HCT116 (cell line): ENCODE data around the gene EYA2. TPM values are rescaled to one million over a fixed set of nuclear protein-coding genes. Genes with fewer than 3 reads are reported as not detected.

Source experiments
- ATAC-seq: fragments of 200-7000 bp; cut with Tn5 transposase; 2 replicates; pipeline ENCODE4 v1.9.1; 2020; ENCODE audit warnings: mild to moderate bottlenecking, moderate library complexity
- BruUV-seq: library from RNA; stranded (reverse); fragments of 400-500 nt; replicated peaks from 2 replicates; lab custom pipeline; 2021; lab: Mats Ljungman, UMichigan
- CTCF ChIA-PET: fragments of 300-600 bp; sonication (Branson Sonifier 250); formaldehyde crosslinking; loops from one replicate; lab custom pipeline; 2021; ENCODE audit warnings: antibody characterized with exemption; lab: Charles Lee
- POLR2A ChIA-PET: fragments of 300-600, 350-600 bp; sonication (Branson Sonifier 250); formaldehyde crosslinking; loops from one replicate; lab custom pipeline; 2021; ENCODE audit warnings: antibody characterized with exemption; lab: Charles Lee
- RAD21 ChIA-PET, 2 experiments: fragments of 300-600 bp; sonication (Branson Sonifier 250); formaldehyde crosslinking; loops; one replicate each; lab custom pipeline; 2023; ENCODE audit warnings: low total read pairs in 2 of 2; ENCODE audit not compliant: uncharacterized antibody in 2 of 2, unreplicated experiment in 2 of 2, low non-redundant PET in 1 of 2; lab: Charles Lee
- DNase-seq: peaks from one replicate; pipeline ENCODE4 v3.0.0-alpha.2; 2010; ENCODE audit warnings: low read depth, low spot score
- H2AFZ ChIP-seq: fragments of 200-600 bp; shearing (Covaris generic), sonication (generic); 2 replicates; pipeline ENCODE4 v1.6.1; 2017; ENCODE audit warnings: low read depth, mixed run types, mixed read lengths, antibody characterized with exemption, low read length; ENCODE audit not compliant: poor library complexity, severe bottlenecking
- H3K27ac ChIP-seq: 2 replicates; pipeline ENCODE4 v1.5.1; 2012; ENCODE audit warnings: low read depth, low read length
- H3K27me3 ChIP-seq: fragments of 200-600 bp; sonication (generic); 2 replicates; pipeline ENCODE4 v1.6.1; 2016; ENCODE audit warnings: mixed run types, low read length, mixed read lengths; ENCODE audit not compliant: insufficient read depth
- H3K36me3 ChIP-seq, 2 experiments: fragments of 200-500 bp in 1 of 2; fragments of 200-600 bp in 1 of 2; sonication (Bioruptor generic) in 1 of 2; sonication (generic) in 1 of 2; 2 replicates each; pipeline versions ENCODE4 v1.5.1 to v1.6.1; 2014 to 2016; ENCODE audit warnings: low read length in 2 of 2, inconsistent platforms in 1 of 2, mixed read lengths in 1 of 2, mixed run types in 1 of 2; ENCODE audit not compliant: insufficient read depth in 2 of 2, control insufficient read depth in 1 of 2
- H3K4me1 ChIP-seq, 2 experiments: fragments of 200-600 bp in 1 of 2; sonication (generic) in 1 of 2; 2 replicates each; pipeline versions ENCODE4 v1.5.1 to v1.6.1; 2012 to 2017; ENCODE audit warnings: low read length in 2 of 2, inconsistent platforms in 1 of 2, mild to moderate bottlenecking in 1 of 2, mixed read lengths in 1 of 2, mixed run types in 1 of 2, moderate library complexity in 1 of 2; ENCODE audit not compliant: insufficient read depth in 2 of 2, control insufficient read depth in 1 of 2
- H3K4me2 ChIP-seq: fragments of 200-600 bp; sonication (generic); 2 replicates; pipeline ENCODE4 v1.6.1; 2017; ENCODE audit warnings: mixed run types, low read length, mixed read lengths
- H3K4me3 ChIP-seq, 2 experiments: fragments of 200-600 bp in 1 of 2; sonication (generic) in 1 of 2; replicated peaks in 1 of 2; 2 replicates each; pipeline ENCODE4 v1.5.1; 2011 to 2016; ENCODE audit warnings: low read length in 2 of 2, control low read depth in 1 of 2, low read depth in 1 of 2, mild to moderate bottlenecking in 1 of 2, mixed read lengths in 1 of 2, mixed run types in 1 of 2
- H3K79me2 ChIP-seq: fragments of 200-600 bp; sonication (generic); 2 replicates; pipeline ENCODE4 v1.6.1; 2017; ENCODE audit warnings: mild to moderate bottlenecking, mixed run types, low read length, moderate library complexity, mixed read lengths; ENCODE audit not compliant: insufficient read depth
- H3K9ac ChIP-seq: fragments of 200-600 bp; sonication (generic); 2 replicates; pipeline ENCODE4 v1.6.1; 2016; ENCODE audit warnings: low read length, mixed read lengths
- H3K9me2 ChIP-seq: fragments of 200-600 bp; sonication (generic), shearing (Covaris generic); 2 replicates; pipeline ENCODE4 v1.6.1; 2017; ENCODE audit warnings: mixed run types, mild to moderate bottlenecking, moderate library complexity; ENCODE audit not compliant: insufficient read depth
- H3K9me3 ChIP-seq, 2 experiments: fragments of 200-500 bp in 1 of 2; fragments of 200-600 bp in 1 of 2; sonication (Bioruptor generic) in 1 of 2; sonication (generic) in 1 of 2; 2 replicates each; pipeline ENCODE4 v1.6.1; 2014 to 2017; ENCODE audit warnings: low read length in 2 of 2, mixed read lengths in 2 of 2, inconsistent platforms in 1 of 2, low read depth in 1 of 2, mild to moderate bottlenecking in 1 of 2, mixed run types in 1 of 2, moderate library complexity in 1 of 2; ENCODE audit not compliant: control insufficient read depth in 1 of 2, insufficient read depth in 1 of 2
- H4K20me1 ChIP-seq: fragments of 200-600 bp; sonication (generic), shearing (Covaris generic); 2 replicates; pipeline ENCODE4 v1.6.1; 2017; ENCODE audit warnings: mixed run types, mild to moderate bottlenecking, moderate library complexity; ENCODE audit not compliant: insufficient read depth
- ATF3 ChIP-seq: IDR thresholded peaks from 2 replicates; pipeline ENCODE4 v1.6.1; 2012
- CBX3 ChIP-seq: IDR thresholded peaks from 2 replicates; pipeline ENCODE4 v1.6.1; 2012; ENCODE audit warnings: low read depth
- CEBPB ChIP-seq: IDR thresholded peaks from 2 replicates; pipeline ENCODE4 v1.6.1; 2012; ENCODE audit warnings: low read depth
- RAD21 ChIP-seq: IDR thresholded peaks from 2 replicates; pipeline ENCODE4 v1.6.1; 2012; ENCODE audit warnings: low read depth, mild to moderate bottlenecking
- SIN3A ChIP-seq: IDR thresholded peaks from 2 replicates; pipeline ENCODE4 v1.6.1; 2012; ENCODE audit warnings: low read depth
- YY1 ChIP-seq: IDR thresholded peaks from 2 replicates; pipeline ENCODE4 v1.6.1; 2011; ENCODE audit warnings: low read length, low read depth, moderate library complexity, mild to moderate bottlenecking; ENCODE audit not compliant: insufficient replicate concordance; ENCODE audit errors: extremely low read depth
- ZBTB33 ChIP-seq: IDR thresholded peaks from 2 replicates; pipeline ENCODE4 v1.6.1; 2011; ENCODE audit warnings: mild to moderate bottlenecking, low read length, moderate library complexity; ENCODE audit not compliant: insufficient replicate concordance; ENCODE audit errors: extremely low read depth
- ZFX ChIP-seq: fragments of 450-650 bp; IDR thresholded peaks from 2 replicates; pipeline ENCODE4 v1.6.1; 2017
- intact Hi-C: fragments of 100-400 bp; cut with micrococcal nuclease; formaldehyde crosslinking; loops from 2 replicates; pipeline ENCODE4 v1.10.0; 2022
- total RNA-seq: library from RNA; stranded (reverse); gene quantifications from one replicate; pipeline ENCODE4 v1.2.1, GENCODE V29; 2021; ENCODE audit not compliant: unreplicated experiment
- TF ChIP-seq, protein P1 (sequence below), 3 experiments: fragments of 200-600 bp in 1 of 3; sonication (generic) in 1 of 3; IDR thresholded peaks in 2 of 3; conservative IDR thresholded peaks in 1 of 3; 2 replicates each; pipeline ENCODE4 v1.5.1; 2012 to 2017; ENCODE audit warnings: low read depth in 2 of 3, low read length in 2 of 3, antibody characterized with exemption in 1 of 3, borderline replicate concordance in 1 of 3, control low read depth in 1 of 3, mild to moderate bottlenecking in 1 of 3, mixed read lengths in 1 of 3, mixed run types in 1 of 3, moderate library complexity in 1 of 3; ENCODE audit not compliant: insufficient read depth in 1 of 3

EYA2 gene
- total RNA-seq, 1 experiment from 2014 or later = not detected

GRCh38 chr20:47033665-47034064 is 139.0 kb downstream of the EYA2 start:
- no peak for DNase-seq
- H3K4me3 ChIP-seq = no peak overlapping the region
- no peaks in the 10 kb centered on the region for H3K79me2 ChIP-seq
- H3K9ac ChIP-seq = no peak overlapping the region
- no peak overlapping the region for H3K27ac ChIP-seq
- H3K9me2 ChIP-seq = no peaks in the 10 kb centered on the region
- no peaks in the 10 kb centered on the region for H4K20me1 ChIP-seq
- H2AFZ ChIP-seq = no peak overlapping the region
- intact Hi-C loops = no loop called here
- ATAC-seq = no peak
- ChIA-PET CTCF (no interaction called here), POLR2A (no interaction called here), RAD21 (no interaction called here)
- no peak overlapping the region for H3K4me2 ChIP-seq
- TF ChIP-seq YY1 = no peak
- TF ChIP-seq, protein P1, sequence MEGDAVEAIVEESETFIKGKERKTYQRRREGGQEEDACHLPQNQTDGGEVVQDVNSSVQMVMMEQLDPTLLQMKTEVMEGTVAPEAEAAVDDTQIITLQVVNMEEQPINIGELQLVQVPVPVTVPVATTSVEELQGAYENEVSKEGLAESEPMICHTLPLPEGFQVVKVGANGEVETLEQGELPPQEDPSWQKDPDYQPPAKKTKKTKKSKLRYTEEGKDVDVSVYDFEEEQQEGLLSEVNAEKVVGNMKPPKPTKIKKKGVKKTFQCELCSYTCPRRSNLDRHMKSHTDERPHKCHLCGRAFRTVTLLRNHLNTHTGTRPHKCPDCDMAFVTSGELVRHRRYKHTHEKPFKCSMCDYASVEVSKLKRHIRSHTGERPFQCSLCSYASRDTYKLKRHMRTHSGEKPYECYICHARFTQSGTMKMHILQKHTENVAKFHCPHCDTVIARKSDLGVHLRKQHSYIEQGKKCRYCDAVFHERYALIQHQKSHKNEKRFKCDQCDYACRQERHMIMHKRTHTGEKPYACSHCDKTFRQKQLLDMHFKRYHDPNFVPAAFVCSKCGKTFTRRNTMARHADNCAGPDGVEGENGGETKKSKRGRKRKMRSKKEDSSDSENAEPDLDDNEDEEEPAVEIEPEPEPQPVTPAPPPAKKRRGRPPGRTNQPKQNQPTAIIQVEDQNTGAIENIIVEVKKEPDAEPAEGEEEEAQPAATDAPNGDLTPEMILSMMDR (IDR thresholded peaks at IDR 0.05 in 2 of 3, conservative IDR thresholded peaks at IDR 0.05 in 1 of 3; ENCODE audit: borderline replicate concordance in 1 of 3, insufficient read depth in 1 of 3, low read depth in 2 of 3, low read length in 2 of 3) = no peak
- no peak for TF ChIP-seq CEBPB
- TF ChIP-seq SIN3A = no peak
- no peak for TF ChIP-seq RAD21
- no peak for TF ChIP-seq ZFX
- no peak for TF ChIP-seq CBX3
- no peak for TF ChIP-seq ATF3
- TF ChIP-seq ZBTB33 = no peak
- no peaks in the 10 kb centered on the region for H3K36me3 ChIP-seq
- no TSS peak for BruUV-seq
- no peaks in the 10 kb centered on the region for H3K27me3 ChIP-seq
- H3K4me1 ChIP-seq = no peaks in the 10 kb centered on the region
- H3K9me3 ChIP-seq = peaks cover 0 to 2% of the 10 kb centered on the region in 2 experiments; a peak in 1 of 4 replicates
